ENCODE data around the gene ZMYND11.

ZMYND11 gene

DNA sequence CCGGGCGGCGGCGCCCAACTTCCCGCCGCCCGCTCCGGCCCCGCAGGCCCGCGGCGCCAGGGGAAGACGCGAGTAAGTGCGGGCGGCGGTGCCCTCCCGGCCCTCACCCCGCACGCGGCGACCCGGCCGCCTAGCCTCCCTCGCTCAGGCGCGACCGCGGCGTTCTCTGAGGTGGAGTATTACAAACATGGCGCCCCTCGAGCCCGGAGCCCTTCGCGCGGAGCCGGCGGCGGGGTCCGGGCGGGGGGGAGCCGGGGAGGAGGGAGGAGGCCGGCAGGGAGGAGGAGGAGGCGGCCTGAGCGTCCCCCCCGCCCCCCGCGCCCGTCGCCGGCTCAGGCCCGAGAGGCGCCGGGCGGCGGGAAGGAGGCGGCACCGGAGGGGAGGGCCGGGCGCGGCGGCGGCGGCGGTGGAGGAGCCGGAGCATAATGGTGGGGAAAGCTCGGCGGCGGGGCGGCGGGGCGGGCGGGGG is at the start of gene ZMYND11:
ZMYND11 (plus strand) TSS at position 324 of the 469 bp plus-strand sequence. CDS start 44,558 bp downstream, outside the sequence.
- DNase-seq, result peak; percentile 50 to 51

GRCh38 chr10:86031-86430 is 49.2 kb upstream of the ZMYND11 start:
- DNase-seq, result no peak

DNA sequence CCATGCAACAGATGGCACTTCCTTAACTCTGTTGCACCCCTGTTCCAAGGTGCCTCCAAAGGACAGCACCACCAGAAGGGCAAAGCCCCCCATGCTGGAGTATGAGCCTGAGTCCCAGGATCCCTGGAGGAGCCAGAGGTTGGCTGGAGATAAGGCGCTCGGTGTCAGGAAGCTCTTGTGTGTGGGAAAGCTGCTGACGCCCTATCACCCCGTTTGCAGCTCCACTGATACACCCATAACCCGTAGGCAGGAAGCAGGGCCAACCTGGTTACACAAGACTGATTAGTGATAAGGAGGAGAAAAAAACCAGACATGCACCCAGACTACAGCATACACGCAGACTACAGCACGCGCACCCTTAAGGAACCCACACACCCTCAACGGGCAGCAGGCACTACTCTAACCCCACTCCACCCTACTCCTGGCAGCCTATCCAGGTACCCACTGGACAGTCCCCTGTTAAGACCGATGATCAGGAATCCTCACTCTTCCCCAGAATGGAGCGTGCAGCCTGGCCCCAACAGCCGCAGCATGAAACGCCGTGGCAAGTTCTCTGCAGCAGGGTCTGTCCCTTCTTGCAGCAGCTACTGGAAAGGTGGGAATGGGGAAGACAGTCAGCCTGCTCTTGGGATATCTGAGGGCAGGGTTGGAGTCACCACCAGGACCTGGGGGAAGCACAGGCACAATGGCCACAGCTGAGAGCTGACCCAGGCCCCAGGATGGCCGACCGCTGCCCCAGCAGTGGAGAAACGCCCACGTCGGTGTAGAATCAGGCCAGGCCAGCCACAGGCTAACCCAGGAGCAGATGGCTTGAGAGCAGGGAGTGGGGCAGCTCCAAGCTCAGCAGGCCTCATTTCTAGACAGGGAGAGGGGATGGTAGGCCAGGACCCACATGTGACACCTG is 47.8 kb upstream of the ZMYND11 start:
- no peak for DNase-seq

DNA sequence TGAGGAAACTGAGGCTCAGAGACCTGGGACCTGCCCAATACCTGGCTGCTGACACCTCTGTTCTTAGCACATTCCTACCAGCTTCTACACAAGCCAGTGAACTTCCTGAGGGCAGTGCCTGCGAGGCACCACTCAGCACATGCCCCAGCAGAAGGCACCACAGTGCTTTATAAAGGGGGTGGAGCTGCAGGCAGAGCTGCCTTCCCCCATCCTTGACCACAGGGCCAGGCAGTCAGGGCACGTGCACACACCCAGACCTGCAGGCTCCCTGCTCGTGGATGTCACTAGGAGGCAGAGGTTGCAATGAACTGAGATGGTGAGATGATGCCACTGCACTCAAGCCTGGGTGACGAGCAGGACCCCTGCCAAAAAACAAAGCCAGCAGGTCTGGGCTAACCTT is 47.0 kb upstream of the ZMYND11 start:
- no peak for DNase-seq

DNA sequence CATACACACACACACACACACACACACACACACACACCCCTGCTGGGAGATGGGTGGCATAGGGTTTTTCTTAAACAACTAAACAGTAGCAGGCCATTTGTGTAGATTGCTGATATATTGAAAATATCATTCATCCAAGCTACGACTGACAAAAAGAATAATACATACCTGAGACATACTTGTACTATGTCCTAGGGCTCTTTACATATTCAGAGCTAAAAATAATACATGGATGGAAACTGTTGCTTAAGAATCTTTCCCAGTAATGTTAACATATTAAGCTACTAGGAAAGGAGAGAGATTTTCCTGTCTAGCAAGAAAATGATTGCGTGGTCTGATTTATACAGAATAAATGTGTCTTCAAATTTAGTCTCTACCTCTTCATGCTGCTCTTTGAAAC is 46.0 kb upstream of the ZMYND11 start:
- no peak for DNase-seq

GRCh38 chr10:90161-90560 is 45.1 kb upstream of the ZMYND11 start:
- DNase-seq, result no peak

DNA sequence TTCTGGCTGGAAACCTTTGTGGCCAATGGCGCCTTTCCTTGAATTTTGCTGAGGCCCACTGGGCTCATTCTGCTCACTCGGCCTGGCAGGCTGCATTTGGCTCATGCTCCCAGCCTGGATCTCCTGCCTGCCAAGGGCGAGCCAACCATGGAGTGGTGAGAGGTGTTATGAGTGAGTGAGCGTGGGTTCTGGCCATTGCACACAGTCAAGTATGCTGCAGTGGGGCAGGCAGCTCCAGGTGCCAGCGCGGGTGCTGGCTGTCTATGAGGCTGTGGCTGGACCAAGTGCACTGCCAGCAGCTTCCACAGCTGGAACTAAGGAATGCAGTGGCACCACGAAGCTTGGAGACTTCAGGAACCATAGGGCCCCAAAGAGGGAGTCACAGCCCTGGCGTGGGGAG is 43.9 kb upstream of the ZMYND11 start:
- DNase-seq, result no peak

DNA sequence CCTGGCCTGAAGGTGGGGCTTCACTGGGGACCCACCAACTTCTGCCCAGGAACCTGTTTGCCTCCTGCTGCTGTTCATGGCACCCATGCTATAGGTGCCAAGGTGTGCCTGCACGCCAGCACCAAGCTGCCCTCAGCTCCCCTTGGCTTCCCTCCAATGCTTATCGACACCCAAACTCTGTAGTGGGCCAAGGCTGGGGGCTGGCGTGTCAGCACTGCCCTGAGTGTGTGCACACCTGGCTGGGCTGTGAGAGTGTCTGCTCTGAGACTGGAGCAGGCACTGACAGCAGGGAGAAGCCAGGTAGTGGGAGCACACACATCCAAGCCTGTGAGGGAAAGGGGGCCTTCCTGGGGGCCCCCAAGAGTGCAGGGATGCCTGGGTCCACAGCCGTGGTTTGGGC is 43.1 kb upstream of the ZMYND11 start:
- no peak for DNase-seq

- no peak for DNase-seq
These were observed 42.4 kb upstream of the ZMYND11 start for GRCh38 chr10:92846-93245.

DNA sequence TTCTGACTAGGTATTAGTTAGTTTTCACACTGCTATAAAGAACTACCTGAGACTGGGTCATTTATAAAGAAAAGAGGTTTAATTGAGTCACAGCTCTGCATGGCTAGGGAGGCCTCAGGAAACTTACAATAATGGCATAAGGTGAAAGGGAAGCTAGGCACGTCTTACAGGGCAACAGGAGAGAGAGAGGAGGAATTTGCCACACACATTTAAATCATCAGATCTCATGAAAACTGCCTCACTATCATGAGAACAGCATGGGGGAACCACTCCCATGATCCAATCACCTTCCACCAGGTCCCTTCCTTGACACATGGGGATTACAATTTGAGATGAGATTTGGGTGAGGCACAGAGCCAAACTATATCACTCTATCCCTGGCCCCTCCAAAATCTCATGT is 40.6 kb upstream of the ZMYND11 start:
- no peak for DNase-seq

DNA sequence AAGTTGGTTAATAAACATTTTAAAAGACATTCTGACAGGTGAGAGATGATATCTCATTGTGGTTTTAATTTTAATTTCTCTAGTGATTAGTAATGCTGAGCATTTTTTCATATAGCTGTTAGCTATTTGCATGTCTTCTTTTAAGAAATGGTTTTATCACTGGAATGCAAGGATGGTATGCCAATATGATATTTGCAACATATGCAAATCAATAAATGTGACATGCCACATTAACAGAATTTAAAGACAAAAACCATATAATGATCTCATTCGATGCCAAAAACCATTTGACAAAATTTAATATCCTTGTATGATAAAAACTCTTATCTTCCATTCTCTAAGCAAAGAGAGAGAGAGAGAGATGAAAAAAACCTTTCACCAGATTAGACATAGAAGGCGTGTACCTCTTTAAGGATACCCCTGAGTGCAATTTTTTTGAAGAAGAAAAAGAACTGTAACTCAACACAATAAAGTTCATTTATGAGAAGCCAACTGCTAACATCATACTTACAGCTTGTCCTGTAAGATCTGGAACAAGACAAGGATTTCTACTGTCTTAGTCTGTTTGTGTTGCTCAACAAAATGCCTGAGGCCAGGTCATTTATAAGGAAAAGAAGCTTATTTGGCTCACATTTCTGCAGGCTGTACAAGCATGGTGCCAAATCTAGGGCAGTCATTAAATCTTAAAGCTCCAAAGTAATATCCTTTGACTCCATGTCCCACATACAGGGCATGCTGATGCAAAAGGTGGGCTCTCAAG is 39.7 kb upstream of the ZMYND11 start:
- no peak for DNase-seq

DNA sequence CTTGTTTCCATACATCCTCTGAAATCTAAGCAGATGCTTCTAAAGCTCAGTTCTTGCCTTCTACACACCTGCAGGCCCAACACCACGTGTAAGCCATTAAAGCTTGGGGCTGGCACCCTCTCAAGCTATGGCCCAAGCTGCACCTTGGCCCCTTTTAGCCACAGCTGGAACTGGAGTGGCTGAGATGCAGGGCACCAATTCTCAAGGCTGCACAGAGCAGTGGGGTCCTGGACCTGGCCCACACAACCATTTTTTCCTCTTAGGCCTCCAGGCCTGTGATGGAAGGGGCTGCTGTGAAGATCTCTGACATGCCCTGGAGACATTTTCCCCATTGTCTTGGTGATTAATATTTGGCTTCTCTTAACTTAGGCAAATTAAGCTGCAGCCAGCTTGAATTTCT is 38.8 kb upstream of the ZMYND11 start:
- DNase-seq, result no peak

DNA sequence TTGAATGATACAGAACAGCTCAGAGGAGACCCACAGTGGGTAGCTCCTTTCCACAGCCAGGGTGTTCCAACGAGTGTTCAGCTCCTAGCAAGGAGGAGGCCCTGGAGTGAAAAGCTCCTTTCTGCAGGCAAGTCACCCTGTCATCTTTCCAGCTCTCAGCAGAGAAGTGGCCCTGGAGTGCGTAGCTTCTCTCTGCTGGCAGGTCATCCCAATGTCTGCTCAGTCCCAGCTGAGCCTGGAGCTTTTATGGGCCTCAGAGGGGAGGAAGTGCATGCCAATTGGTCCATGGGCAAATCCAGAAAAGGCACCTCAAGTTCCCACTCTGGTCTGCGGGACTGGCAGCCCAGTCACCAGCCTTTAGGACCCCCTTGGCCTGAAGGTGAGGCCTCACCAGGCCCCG is 30.8 kb upstream of the ZMYND11 start:
- no peak for DNase-seq

- no peak for DNase-seq
These were observed 30.2 kb upstream of the ZMYND11 start for GRCh38 chr10:104862-105565.

GRCh38 chr10:105806-106205 is 29.4 kb upstream of the ZMYND11 start:
- DNase-seq, result no peak

- DNase-seq, result no peak
These were observed 28.5 kb upstream of the ZMYND11 start for GRCh38 chr10:106740-107139.

DNA sequence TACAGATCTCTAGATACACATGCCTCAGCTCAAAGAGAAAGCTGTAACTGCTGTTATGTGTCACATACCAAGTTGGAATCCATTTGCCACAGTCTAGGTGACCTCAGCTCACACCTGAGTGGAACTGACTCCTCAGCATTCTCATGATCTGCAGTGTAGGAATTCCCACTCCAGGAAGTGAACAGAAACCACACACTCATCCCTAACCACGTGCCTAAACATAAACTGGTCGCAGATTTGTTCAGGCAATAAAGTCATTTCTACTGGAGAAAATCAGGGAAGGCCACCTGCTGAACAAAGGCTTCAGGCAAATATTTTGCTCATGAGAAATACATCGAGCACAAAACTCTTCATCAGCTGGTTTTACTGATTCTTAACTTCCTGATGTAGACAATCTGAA is 23.0 kb upstream of the ZMYND11 start:
- no peak for DNase-seq

DNA sequence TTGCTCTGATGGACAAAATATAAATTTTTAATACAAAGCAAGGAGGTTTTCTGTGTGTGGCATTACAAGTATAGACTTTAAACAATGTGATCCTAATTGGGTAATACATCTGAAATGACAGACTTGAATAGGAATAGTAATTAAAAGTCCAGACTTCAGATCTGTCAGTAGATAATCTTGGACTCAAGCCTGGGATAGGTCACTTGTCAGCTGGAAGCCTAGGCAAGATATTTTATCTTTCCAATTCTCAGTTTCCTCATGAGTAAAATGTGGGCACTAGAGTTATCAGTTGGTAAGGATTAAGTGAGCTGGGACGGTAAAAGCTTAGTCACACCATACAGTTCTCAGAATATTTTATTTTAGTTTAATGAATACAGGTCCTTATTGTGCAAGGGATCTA is 10.4 kb upstream of the ZMYND11 start:
- no peak for DNase-seq

DNA sequence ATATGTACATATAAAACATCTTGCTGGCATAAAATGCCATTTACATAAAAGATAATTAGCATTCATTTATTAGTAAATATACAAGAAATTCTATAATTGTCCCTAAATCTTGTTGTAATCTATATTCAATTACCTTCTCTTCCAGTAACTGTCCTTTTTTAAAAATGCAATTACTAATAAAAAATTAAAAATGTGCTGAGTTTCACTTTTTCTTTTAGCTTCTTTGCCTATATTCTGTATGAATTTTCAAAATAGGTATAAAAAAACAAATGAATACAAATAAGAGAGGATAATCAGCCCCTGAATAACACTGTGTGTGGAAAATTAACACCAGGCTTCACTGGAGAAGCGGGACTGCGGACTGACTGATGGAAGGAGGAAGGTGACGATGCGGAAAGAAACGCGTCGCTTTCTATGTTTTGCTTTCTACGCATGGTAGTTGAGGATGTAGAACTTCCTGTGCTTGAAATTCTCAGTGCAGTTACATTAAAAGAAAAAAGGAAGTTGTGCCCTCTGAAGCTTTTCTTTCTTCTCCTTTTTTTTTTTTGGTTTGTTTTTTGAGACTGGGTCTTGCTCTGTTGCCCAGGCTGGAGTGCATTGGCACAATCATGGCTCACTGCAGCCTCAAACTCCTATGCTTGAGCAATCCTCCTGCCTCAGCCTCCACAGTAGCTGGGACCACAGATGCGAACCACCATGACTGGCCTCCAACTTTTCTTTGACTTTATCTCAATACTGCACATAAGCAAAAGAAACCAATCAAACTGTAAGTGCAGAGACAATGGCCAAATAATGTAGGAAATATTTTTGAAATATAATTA is 7.4 kb upstream of the ZMYND11 start:
- DNase-seq, result no peak

GRCh38 chr10:129810-130209 is 5.4 kb upstream of the ZMYND11 start:
- no peak for DNase-seq

- no peak for DNase-seq
These were observed 2.0 kb upstream of the ZMYND11 start for GRCh38 chr10:132946-133898.
